HG02938 (cell line): ENCODE results near the gene OR2T11.
"Not testable (repeated sequence)": the region's sequence is repeated elsewhere in the genome, so short reads cannot be mapped to it uniquely, and the experiment has no call there.

Experiments
- ATAC-seq: cut with Tn5 transposase; IDR thresholded peaks from one replicate; pipeline ENCODE4 v1.9.1; 2021; ENCODE audit warnings: mild to moderate bottlenecking, moderate library complexity; ENCODE audit not compliant: unreplicated experiment

OR2T11 gene

GRCh38 chr1:248621770-248622169 is 13.1 kb downstream of the OR2T11 start:
- ATAC-seq, result no peak

- ATAC-seq, result no peak
Observed at GRCh38 chr1:248618878-248619277, 16.0 kb downstream of the OR2T11 start.

GRCh38 chr1:248618119-248618518 is 16.8 kb downstream of the OR2T11 start:
- no peak for ATAC-seq

GRCh38 chr1:248613742-248614141 is 21.1 kb downstream of the OR2T11 start:
- ATAC-seq, result no peak

DNA sequence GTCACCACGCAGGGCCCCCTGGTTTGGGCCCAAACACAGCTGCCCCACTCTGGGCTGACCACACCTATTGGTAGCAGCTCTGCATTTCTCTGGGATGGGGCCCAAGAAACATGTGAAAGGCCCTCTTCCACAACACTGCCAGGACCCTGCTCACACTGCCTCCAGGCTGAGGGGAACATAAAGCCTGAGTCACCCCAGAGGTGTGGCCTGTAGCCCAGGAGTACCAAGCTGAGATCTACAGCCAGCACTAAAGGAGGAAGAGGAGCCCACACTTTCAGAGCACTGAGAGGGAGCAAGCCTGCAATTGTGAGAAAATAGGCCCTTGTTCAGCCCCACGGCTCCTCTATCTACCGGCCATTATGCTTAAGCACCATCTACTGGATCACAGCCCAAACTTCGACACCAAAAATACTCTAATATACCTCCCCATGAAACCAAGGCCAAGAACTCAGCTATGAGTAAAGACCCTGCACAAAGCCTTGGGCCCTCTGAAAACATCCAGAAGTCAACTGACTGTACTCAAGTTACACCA is 22.9 kb downstream of the OR2T11 start:
- ATAC-seq, result no peak

- ATAC-seq, result no peak
Observed at GRCh38 chr1:248610301-248610700, 24.6 kb downstream of the OR2T11 start.

DNA sequence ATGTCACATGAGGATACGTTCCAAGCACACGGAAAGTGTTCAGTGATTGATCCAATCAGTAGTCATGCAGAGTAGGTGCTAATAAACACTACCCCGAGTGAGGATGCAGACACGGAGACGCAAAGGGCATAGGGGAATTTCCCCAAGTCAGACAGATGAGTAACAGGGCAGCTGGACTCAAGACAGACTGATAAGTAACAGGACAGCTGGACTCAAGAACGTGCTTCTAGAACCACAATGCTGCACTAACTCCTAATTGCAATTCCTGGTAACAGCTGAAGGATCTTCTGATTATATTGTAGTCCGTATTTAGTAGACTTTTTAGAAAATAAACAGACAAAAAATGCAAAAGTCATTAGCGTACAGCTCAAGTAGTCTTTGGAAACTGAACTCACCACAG is 35.5 kb downstream of the OR2T11 start:
- no peak for ATAC-seq

DNA sequence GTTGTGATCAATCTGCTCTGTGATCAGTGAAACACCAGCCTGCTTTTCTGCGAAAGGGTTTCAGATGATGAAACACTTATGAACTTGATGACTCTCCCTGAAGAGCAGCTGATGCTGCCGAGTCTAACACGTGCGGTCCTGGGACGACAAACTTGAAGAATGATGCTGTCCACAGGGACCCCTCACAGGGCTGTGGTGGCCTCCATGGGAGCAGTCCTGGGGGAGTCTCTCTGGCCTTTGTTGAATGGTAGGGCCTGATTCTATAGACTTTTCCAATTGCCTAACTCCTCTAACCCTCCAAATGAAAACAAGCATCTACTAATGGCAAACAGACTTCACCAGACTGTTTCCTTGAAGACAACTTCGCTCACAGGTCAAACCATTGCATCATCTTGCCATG is 37.3 kb downstream of the OR2T11 start, which contains the start of gene OR2T10:
Gene OR2T10, minus strand, starts transcription at position 112 of the 400 bp plus-strand sequence. CDS start 3,932 bp downstream, outside the sequence.
- ATAC-seq, result no peak

GRCh38 chr1:248596615-248597014 is 38.3 kb downstream of the OR2T11 start:
- no peak for ATAC-seq

GRCh38 chr1:248593226-248593625 is 41.7 kb downstream of the OR2T11 start:
- no peak for ATAC-seq

DNA sequence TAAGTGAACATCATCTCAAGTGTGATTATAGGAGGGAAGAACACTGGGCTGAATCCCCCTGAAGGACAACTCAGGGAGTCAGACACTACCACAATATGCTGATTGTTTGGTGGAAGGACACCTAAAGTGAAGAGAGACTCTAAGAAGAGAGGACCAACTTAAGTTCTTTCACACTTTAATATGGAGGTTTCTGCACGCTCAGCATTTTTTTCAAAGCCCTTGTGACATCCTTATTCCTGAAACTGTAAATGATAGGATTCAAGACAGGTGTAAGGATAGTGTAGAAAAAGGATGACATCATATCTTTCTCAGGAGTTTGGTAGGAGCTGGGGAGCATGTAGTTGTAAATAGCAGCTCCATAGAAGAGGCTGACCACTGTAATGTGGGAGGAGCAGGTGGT is 42.2 kb downstream of the OR2T11 start:
- ATAC-seq, result no peak

DNA sequence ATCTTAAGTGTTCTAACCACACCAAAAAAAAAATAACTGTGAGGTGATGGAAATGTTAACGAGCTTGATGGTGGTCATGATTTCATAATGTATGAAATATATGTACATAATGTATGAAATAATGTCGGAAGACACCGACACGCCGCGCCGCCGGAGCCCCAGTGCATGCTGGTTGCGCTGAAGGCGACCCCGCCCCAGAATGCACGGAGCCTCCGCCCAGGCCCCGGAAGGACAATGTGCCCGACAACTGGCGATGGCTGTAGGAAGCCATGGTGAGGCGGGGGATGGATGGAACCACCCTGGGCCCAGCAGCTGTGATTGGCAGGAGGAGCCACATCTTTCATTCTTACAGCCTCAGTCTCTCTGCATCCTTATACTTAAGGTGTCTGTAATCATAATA is 44.8 kb downstream of the OR2T11 start:
- ATAC-seq, result no peak

DNA sequence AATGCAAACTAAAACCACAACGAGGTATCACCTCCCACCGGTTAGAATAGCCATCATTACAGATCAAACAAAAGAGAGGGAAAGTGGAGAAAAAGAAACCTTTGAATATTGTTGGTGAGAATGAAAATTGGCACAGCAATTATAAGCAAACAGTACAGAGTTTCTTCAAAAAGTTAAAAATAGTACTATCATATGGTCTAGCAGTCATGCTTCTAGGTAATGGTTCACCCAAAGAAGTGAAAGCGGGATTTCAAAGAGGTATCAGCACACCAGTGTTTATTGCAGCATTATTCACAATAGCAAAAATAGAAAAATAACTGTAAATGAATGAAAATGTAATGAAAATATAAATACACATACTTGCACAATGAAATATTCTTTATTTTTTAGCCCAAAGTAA is 45.6 kb downstream of the OR2T11 start:
- no peak for ATAC-seq

DNA sequence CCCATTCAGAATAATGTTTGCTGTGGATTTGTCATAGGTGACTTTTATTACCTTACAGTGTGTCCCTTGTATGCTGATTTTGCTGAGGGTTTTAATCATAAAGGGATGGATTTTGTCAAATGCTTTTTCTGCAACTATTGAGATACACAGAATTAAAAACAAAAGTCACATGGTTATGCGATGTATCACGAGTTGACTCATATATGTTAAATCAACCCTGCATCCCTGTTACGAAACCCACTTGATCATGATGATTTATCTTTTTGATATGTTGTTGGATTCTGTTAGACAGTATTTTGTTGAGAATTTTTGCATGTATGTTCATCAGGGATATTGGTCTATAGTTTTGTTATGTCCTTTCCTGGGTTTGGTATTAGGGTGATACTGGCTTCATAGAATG is 49.6 kb downstream of the OR2T11 start:
- ATAC-seq, result no peak

GRCh38 chr1:248576260-248576980 is 58.5 kb downstream of the OR2T11 start:
- no peak for ATAC-seq

GRCh38 chr1:248574657-248575056 is 60.2 kb downstream of the OR2T11 start, which contains the start of gene OR2T34:
TSS of gene OR2T34 (minus strand) at chr1:248574757. CDS start at chr1:248574757, 0 bp downstream.
- ATAC-seq, result not testable (repeated sequence)

DNA sequence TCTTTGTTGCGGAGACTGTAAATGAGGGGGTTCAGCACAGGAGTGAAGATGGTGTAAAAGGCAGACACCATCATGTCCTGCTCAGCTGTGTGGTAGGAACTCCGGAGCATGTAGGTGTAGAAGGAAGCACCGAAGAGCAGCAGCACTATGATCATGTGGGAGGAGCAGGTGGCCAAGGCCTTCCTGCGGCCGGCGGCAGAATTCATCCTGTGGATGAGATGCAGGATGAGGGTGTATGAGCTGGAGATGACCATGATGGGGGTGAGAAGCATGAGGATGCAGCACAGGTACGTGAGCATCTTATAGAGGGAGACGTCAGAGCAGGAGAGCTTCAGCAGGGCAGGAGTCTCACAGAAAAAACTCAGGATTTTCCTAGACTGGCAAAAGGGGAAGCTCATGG is 61.0 kb downstream of the OR2T11 start:
- not testable (repeated sequence) for ATAC-seq
